Measurements from ENCODE around the gene SH3D19.

Gene SH3D19

GRCh38 chr4:151340751-151341385 is 15.5 kb upstream of the SH3D19 start:
- in situ Hi-C loops (cut with HindIII; ENCODE audit: low pct_ligation_motif_present, low sequenced_read_pairs) = no loop called here
- H3K36me3 ChIP-seq (replicated peaks) = no peaks in the 10 kb centered on the region
- no peak overlapping the region for H3K4me3 ChIP-seq (ENCODE audit: low read depth, low read length)
- no peaks in the 10 kb centered on the region for H3K27me3 ChIP-seq (replicated peaks)
- H3K27ac ChIP-seq = no peak overlapping the region
- no peak for TF ChIP-seq CTCF (IDR thresholded peaks at IDR 0.05; ENCODE audit: low read depth, low read length, missing control alignments)
- peak; percentile 12 for DNase-seq

- no peak for TF ChIP-seq CTCF (IDR thresholded peaks at IDR 0.05; ENCODE audit: low read depth, low read length, missing control alignments)
- no peaks in the 10 kb centered on the region for H3K36me3 ChIP-seq (replicated peaks)
- in situ Hi-C loops (cut with HindIII; ENCODE audit: low pct_ligation_motif_present, low sequenced_read_pairs) = no loop called here
- DNase-seq = no peak
- H3K4me3 ChIP-seq (ENCODE audit: low read depth, low read length) = no peak overlapping the region
- H3K27ac ChIP-seq = no peak overlapping the region
- no peaks in the 10 kb centered on the region for H3K27me3 ChIP-seq (replicated peaks)
Observed at GRCh38 chr4:151339467-151339866, 14.1 kb upstream of the SH3D19 start.

- H3K27me3 ChIP-seq (replicated peaks) = no peaks in the 10 kb centered on the region
- no peak overlapping the region for H3K27ac ChIP-seq
- no peaks in the 10 kb centered on the region for H3K36me3 ChIP-seq (replicated peaks)
- TF ChIP-seq CTCF (IDR thresholded peaks at IDR 0.05; ENCODE audit: low read depth, low read length, missing control alignments) = no peak
- no peak for DNase-seq
- no peak overlapping the region for H3K4me3 ChIP-seq (ENCODE audit: low read depth, low read length)
- in situ Hi-C loops (cut with HindIII; ENCODE audit: low pct_ligation_motif_present, low sequenced_read_pairs) = no loop called here
Observed at GRCh38 chr4:151331276-151332042, 6.1 kb upstream of the SH3D19 start.

- H3K4me3 ChIP-seq (ENCODE audit: low read depth, low read length) = no peak overlapping the region
- in situ Hi-C loops (cut with HindIII; ENCODE audit: low pct_ligation_motif_present, low sequenced_read_pairs) = no loop called here
- no peak overlapping the region for H3K27ac ChIP-seq
- H3K27me3 ChIP-seq (replicated peaks) = no peaks in the 10 kb centered on the region
- H3K36me3 ChIP-seq (replicated peaks) = no peaks in the 10 kb centered on the region
- DNase-seq = no peak
- TF ChIP-seq CTCF (IDR thresholded peaks at IDR 0.05; ENCODE audit: low read depth, low read length, missing control alignments) = no peak
Observed at GRCh38 chr4:151329217-151330007, 4.0 kb upstream of the SH3D19 start.

DNA sequence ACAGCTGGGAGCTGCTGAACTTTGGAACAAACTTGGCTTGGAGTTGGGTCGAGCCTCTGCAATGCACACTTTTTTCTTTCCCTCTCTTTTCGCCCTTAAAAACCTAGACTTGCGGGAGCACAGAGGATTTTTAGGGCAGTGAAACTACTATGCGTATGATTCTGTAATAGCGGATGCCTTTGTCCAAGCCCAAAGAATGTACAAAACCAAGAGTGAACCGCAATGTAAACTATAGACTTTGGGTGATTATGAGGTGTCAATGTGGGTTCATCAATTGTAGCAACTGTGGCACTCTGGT is 493 bp upstream of the SH3D19 start:
- no peaks in the 10 kb centered on the region for H3K36me3 ChIP-seq (replicated peaks)
- peak overlapping the region; percentile 71 for H3K4me3 ChIP-seq (ENCODE audit: low read depth, low read length)
- no peak for TF ChIP-seq CTCF (IDR thresholded peaks at IDR 0.05; ENCODE audit: low read depth, low read length, missing control alignments)
- H3K27ac ChIP-seq = no peak overlapping the region
- H3K27me3 ChIP-seq (replicated peaks) = no peaks in the 10 kb centered on the region
- in situ Hi-C loops (cut with HindIII; ENCODE audit: low pct_ligation_motif_present, low sequenced_read_pairs) = no loop called here
- DNase-seq = no peak
